Inflammatory macrophage treated with lipopolysaccharide for 4 hours (primary cell): ENCODE results near the gene DYRK2.

Experiments used
- DNase-seq: peaks from one replicate; pipeline ENCODE4 v3.0.0-alpha.2; 2020

DYRK2 gene

DNA sequence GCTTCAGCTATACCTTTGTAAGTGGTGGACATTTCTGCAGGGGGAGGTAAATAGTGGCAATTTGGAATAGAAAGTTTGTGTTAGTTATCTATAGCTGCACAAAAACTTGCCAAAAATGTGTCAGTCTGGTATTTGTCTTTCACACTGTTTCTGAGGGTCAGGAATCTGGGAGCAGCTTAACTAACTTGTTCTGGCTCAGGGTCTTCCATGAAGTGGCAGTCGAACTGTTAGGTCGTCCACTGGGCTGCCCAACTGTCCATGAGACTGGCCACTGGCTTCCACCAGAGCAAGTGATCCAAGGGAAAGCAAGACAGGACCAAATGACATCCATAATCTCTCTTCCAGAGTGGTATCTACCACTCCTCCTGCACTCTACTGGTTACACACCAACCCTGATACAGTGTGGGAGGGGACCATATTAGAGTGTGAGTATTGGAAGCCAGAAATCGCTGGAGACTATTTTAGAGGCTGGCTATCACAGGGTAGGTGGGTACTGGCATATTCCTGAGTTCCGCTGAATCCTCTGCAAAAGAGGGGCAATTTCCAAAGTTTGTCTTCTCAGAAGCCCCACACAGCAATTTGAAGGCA lies 60.9 kb downstream of the DYRK2 start:
- DNase-seq, result no peak

DNA sequence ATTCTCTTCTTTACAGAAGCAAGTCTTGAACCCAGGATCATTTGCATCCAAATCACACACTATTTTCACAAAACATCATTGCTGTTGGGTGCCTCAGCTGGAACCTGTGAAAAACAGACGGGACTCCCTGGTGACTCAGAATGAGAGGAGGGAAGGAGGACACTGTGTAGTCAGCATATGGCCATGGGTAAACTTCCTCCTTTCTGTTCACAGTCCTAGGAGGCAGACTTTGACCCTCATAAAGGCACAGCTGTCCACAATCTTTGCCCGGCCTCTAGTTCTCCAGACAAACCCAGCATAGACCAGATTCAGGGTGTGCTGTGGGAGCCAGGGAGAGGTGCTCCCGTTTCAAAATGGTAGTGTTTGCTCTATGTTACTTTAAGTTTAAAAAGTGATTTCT lies 62.0 kb downstream of the DYRK2 start:
- DNase-seq, result peak; percentile 75

DNA sequence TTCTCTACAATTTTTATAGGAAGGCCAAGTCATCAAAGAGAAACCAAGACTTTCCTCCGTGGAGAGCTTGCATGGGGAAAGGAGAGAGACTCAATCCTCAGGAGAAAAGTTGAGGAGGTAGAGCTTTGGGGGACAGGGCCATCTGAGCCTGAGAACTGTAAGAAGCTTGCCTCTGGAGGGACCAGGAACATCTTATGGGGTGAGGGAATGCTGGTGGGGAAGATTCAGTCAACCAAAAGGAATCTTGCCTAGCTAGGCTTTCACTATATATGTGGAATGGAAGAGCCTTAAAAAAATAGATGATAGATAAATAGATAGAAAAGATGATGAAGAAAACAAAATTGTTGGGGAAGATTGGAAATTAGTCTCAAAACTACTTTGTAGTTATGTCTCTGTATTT lies 63.5 kb downstream of the DYRK2 start:
- DNase-seq, result no peak

DNA sequence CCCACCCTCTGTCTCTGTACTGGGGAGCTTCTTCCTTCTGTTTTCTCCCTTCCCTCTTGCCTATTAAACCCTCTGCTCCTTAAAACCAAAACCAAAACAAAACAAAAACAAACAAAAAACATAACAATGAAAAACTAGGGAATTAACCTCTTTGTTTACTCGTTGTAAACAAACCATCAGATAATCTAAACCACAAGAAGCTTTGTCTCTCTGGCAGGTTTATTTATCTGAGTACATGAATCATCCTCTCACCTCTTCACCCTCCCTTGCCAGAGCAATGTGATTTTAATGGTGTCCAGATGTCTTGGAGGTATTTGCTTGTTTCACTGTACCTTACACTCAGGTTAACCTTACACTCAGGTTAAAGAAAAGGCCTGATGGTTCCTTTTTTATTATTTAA lies 66.1 kb downstream of the DYRK2 start:
- DNase-seq, result no peak
